Measurements from ENCODE around the gene HTR3B. TPM values are rescaled to one million over a fixed set of nuclear protein-coding genes. Genes with fewer than 3 reads are reported as not detected.

Gene HTR3B
- total and polyA plus RNA-seq, 10 of the 15 experiments (the other 5 are each of a cell fraction or from before 2014, with no cell fraction given), result not detected

DNA sequence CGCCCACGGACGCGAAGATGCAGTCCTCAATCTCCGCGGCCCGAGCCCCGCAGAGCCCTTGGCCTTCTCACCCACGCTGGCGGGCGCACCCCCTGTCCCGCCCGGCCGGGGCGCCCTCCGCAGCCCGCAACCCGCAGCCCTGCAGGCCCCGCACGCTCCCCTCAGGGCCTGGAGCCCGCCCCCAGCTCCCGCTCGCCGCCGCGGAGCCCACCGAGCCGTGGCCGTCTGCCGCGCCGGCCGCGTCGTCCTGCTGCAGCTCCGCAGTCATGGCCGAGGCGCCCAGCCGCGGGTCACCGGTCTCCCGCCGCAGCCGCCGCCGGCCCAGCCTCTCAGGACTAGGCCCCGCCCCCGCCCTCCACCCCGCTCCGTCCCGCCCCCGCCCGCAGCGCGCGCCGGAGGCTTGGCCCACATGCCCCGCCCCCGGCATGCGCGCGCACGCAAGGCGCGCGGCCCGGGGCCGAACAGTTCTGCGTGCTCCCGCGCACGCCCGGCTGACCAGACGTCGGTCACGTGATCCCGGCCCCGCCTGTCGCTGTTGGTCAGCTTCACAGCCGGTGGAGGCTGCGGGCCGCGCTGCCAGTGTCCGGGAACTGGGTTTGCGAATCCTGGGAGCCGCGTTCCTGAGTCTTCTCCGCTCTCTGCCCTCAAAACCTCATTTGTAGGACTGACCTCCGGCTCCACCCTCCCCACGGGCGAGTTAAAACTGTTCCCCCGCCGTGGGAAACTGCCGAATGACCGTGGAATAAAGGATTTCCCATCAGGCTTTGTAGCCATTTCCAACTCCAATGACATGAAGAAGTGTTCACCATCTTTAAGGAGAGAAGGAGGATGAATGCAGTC, 29.1 kb upstream of the HTR3B start, which contains the start of gene USP28 (continued):
- TF ChIP-seq, protein P1, sequence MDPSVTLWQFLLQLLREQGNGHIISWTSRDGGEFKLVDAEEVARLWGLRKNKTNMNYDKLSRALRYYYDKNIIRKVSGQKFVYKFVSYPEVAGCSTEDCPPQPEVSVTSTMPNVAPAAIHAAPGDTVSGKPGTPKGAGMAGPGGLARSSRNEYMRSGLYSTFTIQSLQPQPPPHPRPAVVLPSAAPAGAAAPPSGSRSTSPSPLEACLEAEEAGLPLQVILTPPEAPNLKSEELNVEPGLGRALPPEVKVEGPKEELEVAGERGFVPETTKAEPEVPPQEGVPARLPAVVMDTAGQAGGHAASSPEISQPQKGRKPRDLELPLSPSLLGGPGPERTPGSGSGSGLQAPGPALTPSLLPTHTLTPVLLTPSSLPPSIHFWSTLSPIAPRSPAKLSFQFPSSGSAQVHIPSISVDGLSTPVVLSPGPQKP (IDR thresholded peaks at IDR 0.05; ENCODE audit: low read depth, low read length), result no peak
- TF ChIP-seq GATAD2B (conservative IDR thresholded peaks at IDR 0.05; ENCODE audit: low read depth) (peak; percentile 83), JUND (IDR thresholded peaks at IDR 0.05; ENCODE audit: low read depth, low read length) (no peak), YY1 (IDR thresholded peaks at IDR 0.05; ENCODE audit: low read depth, low read length) (peak; percentile 56), MEF2B (IDR thresholded peaks at IDR 0.05; ENCODE audit: partially characterized antibody, poor library complexity, severe bottlenecking) (peak; percentile 14), SMAD1 (IDR thresholded peaks at IDR 0.05; ENCODE audit: low read depth, partially characterized antibody) (peak; percentile 56), SIN3A (IDR thresholded peaks at IDR 0.05; ENCODE audit: low read depth, low read length) (0 out of 2 replicates have a peak, but pooled peaks have one; percentile 41), SREBF2 (IDR thresholded peaks at IDR 0.05; ENCODE audit: low read length) (no peak), ZNF274 (IDR thresholded peaks at IDR 0.05; ENCODE audit: insufficient read depth, insufficient read length) (no peak), TARDBP (IDR thresholded peaks at IDR 0.05; ENCODE audit: borderline replicate concordance) (no peak), MYB (IDR thresholded peaks at IDR 0.05; ENCODE audit: borderline replicate concordance, low read depth, low read length) (no peak), YBX1 (IDR thresholded peaks at IDR 0.05) (no peak), CBX3 (IDR thresholded peaks at IDR 0.05; ENCODE audit: borderline replicate concordance, low read depth) (no peak), NR2C2 (IDR thresholded peaks at IDR 0.05; ENCODE audit: borderline replicate concordance, control insufficient read depth, insufficient read length, low read depth) (no peak), NFYA (IDR thresholded peaks at IDR 0.05; ENCODE audit: borderline replicate concordance, low read depth, low read length) (no peak)
- TF ChIP-seq, protein P2, sequence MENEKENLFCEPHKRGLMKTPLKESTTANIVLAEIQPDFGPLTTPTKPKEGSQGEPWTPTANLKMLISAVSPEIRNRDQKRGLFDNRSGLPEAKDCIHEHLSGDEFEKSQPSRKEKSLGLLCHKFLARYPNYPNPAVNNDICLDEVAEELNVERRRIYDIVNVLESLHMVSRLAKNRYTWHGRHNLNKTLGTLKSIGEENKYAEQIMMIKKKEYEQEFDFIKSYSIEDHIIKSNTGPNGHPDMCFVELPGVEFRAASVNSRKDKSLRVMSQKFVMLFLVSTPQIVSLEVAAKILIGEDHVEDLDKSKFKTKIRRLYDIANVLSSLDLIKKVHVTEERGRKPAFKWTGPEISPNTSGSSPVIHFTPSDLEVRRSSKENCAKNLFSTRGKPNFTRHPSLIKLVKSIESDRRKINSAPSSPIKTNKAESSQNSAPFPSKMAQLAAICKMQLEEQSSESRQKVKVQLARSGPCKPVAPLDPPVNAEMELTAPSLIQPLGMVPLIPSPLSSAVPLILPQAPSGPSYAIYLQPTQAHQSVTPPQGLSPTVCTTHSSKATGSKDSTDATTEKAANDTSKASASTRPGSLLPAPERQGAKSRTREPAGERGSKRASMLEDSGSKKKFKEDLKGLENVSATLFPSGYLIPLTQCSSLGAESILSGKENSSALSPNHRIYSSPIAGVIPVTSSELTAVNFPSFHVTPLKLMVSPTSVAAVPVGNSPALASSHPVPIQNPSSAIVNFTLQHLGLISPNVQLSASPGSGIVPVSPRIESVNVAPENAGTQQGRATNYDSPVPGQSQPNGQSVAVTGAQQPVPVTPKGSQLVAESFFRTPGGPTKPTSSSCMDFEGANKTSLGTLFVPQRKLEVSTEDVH (IDR thresholded peaks at IDR 0.05; ENCODE audit: low read depth, partially characterized antibody), result no peak
- TF ChIP-seq, protein P3, sequence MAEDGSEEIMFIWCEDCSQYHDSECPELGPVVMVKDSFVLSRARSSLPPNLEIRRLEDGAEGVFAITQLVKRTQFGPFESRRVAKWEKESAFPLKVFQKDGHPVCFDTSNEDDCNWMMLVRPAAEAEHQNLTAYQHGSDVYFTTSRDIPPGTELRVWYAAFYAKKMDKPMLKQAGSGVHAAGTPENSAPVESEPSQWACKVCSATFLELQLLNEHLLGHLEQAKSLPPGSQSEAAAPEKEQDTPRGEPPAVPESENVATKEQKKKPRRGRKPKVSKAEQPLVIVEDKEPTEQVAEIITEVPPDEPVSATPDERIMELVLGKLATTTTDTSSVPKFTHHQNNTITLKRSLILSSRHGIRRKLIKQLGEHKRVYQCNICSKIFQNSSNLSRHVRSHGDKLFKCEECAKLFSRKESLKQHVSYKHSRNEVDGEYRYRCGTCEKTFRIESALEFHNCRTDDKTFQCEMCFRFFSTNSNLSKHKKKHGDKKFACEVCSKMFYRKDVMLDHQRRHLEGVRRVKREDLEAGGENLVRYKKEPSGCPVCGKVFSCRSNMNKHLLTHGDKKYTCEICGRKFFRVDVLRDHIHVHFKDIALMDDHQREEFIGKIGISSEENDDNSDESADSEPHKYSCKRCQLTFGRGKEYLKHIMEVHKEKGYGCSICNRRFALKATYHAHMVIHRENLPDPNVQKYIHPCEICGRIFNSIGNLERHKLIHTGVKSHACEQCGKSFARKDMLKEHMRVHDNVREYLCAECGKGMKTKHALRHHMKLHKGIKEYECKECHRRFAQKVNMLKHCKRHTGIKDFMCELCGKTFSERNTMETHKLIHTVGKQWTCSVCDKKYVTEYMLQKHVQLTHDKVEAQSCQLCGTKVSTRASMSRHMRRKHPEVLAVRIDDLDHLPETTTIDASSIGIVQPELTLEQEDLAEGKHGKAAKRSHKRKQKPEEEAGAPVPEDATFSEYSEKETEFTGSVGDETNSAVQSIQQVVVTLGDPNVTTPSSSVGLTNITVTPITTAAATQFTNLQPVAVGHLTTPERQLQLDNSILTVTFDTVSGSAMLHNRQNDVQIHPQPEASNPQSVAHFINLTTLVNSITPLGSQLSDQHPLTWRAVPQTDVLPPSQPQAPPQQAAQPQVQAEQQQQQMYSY (CRISPR knock-in tag; IDR thresholded peaks at IDR 0.05), result peak; percentile 85; the same call in 1 of the 2 replicates

All from GM12878 (cell line).